IPS DF 19.7 (cell line): ENCODE results near the gene ADGRV1.
A peak's percentile ranks its signal among the peaks of the same experiment; 100 is the strongest.

ENCODE experiments used
- DNase-seq: peaks from one replicate; pipeline ENCODE4 v3.0.0-alpha.2; 2013; ENCODE audit warnings: low read depth, low spot score

The ADGRV1 gene, protein sequence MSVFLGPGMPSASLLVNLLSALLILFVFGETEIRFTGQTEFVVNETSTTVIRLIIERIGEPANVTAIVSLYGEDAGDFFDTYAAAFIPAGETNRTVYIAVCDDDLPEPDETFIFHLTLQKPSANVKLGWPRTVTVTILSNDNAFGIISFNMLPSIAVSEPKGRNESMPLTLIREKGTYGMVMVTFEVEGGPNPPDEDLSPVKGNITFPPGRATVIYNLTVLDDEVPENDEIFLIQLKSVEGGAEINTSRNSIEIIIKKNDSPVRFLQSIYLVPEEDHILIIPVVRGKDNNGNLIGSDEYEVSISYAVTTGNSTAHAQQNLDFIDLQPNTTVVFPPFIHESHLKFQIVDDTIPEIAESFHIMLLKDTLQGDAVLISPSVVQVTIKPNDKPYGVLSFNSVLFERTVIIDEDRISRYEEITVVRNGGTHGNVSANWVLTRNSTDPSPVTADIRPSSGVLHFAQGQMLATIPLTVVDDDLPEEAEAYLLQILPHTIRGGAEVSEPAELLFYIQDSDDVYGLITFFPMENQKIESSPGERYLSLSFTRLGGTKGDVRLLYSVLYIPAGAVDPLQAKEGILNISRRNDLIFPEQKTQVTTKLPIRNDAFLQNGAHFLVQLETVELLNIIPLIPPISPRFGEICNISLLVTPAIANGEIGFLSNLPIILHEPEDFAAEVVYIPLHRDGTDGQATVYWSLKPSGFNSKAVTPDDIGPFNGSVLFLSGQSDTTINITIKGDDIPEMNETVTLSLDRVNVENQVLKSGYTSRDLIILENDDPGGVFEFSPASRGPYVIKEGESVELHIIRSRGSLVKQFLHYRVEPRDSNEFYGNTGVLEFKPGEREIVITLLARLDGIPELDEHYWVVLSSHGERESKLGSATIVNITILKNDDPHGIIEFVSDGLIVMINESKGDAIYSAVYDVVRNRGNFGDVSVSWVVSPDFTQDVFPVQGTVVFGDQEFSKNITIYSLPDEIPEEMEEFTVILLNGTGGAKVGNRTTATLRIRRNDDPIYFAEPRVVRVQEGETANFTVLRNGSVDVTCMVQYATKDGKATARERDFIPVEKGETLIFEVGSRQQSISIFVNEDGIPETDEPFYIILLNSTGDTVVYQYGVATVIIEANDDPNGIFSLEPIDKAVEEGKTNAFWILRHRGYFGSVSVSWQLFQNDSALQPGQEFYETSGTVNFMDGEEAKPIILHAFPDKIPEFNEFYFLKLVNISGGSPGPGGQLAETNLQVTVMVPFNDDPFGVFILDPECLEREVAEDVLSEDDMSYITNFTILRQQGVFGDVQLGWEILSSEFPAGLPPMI (N-terminal part only)

DNA sequence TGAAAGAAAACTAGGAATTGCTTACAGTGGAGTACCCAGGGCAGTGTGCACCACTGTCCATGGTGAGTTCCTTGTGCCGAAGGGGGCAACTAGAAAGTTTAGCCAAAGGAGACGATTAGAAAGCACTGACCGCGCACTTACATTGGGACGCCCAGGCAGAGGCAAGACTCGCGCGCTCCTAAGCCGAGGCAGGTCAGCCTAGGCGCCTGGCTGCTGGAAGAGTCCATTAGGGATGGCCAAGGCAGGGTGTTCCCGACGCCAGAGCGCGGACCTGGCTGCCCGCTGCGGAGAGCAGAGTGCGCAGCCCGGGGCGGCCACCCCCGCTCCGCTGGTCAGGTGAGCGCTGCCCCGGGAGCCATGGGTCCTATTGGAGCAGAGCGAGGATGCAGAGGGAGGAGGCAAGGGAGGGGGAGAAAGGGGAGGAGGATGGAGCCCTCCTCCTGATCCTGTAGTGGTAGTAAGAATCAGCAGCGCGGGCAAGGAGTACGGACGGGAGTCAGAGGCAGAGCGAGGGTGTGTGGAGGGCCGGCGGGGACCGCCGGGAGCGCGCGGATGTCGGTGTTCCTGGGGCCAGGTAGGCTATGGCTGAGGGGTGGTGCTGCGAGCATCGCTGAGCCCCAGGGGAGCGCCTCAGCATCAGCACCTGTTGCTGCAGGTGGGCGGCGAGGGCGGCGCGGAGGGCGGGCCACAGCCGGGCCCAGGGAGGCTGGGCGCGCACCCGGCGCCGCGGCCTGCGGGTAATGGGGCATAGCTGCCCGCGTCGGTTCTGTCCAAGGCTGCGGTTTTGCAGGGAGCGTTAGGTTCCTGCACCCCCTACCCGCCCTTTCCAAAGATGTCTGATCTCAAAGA is at the start of gene ADGRV1:
TSS of gene ADGRV1 (plus strand) at position 454 of the 849 bp plus-strand sequence. CDS start at position 553, 99 bp downstream.
- peak; percentile 99 for DNase-seq

DNA sequence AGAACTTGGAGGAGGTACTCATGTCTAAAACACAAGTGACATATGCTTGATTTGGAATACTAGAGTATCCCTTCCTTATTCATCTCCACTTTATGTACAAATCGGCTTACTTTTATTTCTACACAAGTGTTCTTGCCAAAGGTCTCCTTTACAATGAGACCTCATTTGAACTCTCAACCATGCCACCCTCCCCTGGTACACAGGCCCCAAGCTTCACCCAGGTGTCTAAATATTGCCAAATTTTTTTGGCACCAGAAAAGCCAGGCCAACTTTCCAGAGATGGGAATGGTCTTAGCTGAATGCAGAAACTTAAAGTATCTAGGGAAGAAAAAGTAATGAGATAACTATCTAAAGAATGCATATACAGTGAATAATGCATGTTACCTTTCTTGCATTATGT is 48.2 kb upstream of the ADGRV1 start:
- DNase-seq: no peak

DNA sequence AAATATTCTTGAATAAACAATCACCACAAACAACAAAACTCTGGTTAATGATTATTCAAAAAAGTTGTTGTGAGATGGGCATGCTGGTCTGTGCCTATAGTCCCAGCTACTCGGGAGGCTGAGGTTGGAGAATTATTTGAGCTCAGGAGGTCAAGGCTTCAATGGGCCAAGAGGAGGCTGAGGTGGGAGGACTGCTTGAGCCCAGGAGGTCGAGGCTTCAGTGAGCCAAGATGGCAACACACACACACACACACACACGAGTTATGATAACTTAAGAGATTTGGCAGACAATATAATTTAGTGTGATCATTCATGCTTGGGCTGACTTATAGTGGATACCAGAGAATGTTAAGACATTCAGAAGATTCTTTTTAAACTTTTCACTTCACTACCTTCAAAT is 44.1 kb upstream of the ADGRV1 start:
- no peak for DNase-seq

DNA sequence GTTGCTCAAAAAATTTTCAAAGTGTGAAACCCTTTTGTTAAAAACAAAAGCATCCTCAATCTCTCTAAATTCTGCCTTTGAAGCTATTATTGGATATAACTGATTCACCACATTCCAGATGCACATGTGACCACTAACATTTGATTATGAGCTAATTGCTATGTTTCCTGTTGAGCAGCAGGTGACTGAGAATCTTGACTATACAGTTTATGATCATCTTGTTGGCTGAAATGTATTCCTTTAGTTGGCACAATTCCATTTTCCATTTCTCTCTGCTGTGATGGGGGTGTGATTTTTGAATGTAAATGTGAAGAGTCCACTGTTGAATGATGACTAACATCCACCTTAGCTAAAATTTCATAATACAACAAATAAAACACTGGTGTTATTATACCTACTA is 39.9 kb upstream of the ADGRV1 start:
- no peak for DNase-seq

DNA sequence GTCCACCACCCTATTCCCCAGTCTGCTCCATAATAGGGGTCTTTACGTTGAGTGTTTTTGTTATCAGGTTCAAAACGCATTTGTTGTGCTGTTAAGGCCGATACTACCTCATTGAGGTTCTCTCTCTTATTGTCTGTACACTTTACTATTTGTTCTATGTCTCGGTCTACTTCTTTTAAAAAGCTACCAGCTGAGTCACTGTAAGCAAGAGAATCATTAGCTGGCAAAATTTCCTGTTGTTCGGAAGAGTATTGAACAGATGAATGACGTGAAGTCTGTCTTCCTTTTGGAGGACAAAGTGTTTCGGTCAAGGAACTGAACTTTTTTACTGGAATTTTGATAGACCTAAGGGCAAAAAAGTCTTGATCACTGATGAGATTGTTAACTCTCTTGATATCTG is 39.5 kb upstream of the ADGRV1 start:
- DNase-seq: no peak

DNA sequence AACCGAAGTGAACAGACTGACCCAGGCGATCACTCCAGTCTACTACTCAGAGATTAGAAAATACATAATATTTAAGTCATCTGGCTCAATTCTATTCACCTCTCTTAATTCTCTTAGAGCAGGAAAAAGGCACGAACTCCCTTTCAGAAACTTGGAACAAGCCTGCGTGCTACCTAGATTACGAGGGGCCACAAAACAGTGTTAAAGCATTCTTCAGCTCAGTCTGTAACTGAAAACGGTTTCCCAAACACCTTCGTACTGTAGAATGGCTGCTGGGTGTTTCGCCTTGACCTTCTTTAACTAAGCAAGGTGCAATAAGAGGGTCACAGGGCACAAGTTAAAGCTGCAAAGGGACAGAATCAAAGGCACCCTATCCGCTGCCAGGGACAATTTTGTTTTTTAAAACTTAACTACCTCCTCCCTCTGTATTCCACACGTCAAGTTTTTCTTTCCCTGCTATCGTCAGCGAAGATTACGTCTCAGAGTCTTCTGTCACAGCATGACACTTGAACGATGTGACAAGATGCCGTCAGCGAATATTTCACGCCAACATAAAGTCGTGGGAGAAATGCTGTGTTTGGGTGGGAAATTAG is 29.9 kb upstream of the ADGRV1 start:
- DNase-seq: no peak

DNA sequence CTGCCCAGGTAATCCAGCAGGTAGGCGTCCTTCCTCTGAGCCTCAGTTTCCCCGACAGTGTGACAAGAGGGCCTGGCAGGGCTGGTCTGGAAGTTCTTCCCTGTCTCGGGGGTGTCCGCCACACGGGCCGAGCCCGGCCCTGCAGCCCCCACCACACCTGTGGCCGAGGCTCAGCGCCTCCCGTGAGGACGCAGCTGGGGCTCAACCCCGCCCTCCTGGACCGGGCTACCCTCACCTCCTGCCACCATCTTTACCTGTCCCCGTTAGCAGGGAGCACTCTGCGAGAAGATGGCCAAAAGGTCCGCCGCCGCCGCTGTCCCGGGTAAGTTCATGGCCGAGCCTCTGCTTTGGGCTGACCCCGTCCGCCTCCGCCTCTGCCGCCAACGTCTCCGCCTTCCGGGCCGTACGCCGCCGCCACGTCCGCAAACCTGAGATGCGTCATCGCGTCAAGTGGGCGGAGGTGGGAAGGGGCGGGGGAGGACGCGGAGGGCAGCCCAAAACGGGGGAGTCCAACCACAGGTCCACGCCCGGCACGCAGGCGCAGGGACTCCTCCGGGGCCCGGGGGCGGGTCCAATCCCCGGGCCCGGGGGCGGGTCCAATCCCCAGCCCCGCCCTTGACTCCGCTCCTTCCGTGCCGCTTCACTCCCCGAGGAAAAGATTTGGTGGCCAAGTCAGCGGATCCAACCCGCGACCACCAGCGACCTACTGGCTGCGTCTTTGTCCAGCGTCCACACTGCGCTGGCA is 29.2 kb upstream of the ADGRV1 start, which contains the start of gene LYSMD3:
TSS of gene LYSMD3 (minus strand) at position 391 of the 745 bp plus-strand sequence. CDS start 4,295 bp downstream, outside the sequence.
- peak; percentile 69 for DNase-seq

DNA sequence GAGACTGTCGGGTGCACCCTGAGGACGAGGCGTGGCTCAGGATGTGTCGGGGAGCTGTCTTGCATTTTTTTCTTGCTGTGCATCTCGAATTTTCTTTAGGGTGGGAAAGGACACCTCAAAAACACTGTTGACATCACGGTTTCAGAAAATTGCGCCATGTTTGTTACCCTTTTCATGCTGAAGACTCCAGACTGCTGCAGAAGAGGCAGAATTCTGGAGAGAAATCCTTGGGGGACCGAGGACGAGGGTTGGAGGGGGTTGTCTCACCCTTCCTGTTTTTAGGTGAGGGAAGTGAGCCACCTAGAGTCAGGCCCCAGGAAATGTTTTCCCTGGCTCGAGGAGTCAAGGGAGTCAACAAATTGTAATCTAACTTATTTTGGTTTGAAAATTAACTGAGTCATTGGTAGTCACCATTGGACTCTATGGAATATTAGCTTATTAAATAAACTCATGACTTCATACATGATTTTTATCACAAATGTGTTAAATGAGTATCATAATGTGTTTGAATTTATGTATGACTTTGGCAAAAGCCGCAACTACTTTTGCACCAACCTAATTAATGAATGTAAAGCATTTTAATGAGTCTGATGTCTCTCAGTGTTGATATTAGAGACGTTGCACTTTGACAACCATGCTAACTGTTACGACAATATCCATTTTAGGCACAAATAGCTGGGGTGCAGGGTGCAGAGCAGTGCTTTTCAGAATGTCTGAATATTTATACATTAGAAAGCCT is 28.5 kb upstream of the ADGRV1 start:
- peak; percentile 35 for DNase-seq

DNA sequence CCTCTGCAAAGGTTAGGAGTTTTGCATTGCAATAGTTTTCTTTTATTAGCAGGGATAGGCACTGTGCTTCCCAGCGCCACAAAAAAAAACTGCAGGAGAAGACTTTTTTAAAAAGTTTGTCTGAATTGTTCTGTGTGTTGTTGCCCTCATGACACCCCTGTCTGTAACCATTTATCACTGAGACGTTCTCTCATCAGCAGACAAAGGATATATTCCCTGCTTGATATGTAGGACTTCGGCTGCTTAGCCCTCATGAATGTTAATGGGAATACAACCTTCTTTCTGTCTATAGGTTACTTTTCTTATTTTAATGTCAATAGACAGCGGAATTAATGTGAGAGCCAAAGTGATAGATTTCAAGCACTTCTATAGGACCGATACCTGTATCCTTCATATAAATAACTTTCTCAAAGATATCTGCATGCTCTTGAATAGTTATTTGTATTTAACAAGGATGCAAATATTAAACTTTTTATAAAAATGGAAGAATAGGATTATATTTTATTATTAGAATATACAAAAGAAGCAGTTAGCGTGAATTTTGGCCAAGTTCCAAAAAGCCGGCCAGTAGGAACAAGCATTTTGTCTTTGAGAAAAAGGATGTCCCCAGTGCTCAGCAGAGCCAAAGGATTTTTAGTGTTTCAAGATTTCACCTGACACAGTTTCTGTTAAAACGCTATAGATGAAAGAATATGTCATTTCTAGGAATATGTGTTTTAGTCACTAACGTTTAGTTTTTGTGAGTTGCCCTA is 27.7 kb upstream of the ADGRV1 start:
- DNase-seq: no peak

DNA sequence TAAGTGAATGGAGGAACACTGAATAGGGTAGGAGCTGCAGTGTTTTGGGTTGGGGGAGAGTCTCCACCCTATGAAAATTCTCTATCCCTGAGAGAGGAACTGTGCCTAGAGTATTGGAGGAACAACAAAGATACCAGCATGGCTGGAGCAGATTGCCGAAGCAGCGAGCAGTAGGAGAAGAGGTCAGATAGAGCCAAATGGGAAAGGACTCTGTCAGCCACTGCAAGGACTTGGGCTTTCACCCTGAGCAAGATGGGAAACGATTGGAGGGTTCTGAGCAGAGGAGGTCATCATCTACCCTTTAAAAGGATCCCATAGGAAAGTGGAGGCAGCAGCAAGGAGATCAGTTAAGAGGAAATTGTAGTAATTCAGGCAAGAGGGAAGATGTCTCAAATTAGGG is 24.8 kb upstream of the ADGRV1 start:
- DNase-seq: no peak

DNA sequence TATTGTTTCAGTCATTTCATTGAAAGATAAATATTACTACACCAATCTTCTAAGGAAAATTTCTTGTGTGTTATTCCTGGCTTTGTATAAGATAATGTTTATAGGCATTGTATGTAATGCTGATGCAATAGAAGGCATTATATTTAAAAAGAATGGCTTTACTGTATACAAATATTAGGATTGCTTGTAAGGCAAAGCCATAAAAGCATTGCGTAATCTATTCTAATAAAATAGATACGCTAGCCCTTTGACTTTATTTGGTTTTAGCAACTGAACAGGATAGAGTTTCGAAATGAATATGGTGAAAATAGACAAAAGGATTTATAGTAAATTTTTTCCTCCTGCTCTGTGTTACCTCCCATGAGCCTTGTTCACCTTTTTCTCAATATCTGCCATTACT is 23.7 kb upstream of the ADGRV1 start:
- DNase-seq: no peak

DNA sequence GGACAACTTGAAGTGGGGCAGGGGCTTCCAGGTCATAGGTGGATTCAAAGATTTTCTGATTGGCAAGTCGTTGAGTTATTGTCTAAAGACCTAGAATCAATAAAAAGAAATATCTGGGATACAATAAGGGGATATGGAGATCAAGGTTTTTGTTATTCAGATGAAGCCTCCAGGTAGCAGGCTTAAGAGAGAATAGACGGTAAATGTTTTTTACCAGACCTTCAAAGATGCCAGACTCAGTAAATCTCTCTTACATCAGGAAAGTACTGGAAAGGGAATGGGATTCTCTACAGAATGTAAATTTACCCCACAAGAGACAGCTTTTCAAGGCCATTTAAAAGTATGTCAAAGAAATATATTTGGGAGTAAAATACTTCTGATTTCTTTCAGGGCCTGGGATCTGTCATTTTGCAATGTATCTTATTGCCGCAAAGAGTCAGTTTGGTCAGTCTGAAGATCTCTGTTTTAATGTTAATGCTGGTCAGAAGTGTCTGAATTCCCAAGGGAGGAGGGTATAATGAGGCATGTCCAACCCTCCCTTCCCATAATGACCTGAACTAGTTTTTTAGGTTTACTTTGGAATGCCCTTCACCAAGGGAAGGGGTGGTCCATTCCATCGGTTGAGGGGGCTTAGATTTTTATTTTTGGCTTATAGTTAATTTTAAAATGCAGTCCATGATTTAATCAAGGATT is 15.6 kb upstream of the ADGRV1 start:
- DNase-seq: no peak

DNA sequence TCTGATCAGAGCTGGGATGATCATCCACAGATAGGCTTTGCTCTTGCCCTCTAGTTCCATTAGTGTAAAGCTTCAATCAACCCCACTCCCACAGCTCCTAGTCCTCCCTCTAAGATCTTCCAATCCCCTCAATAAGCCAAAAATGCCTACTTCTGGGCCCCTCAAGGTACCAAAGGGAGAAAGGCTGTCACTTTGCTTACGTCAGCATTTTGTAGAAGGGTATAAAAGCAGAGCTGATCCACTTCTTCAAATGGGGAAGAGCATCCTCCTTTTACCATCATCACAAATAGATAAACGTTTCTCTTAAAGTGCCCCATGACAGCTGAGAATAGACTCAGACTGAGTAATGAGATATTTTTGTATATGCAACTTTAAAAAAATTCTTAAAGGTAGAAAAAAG is 13.1 kb upstream of the ADGRV1 start:
- no peak for DNase-seq

DNA sequence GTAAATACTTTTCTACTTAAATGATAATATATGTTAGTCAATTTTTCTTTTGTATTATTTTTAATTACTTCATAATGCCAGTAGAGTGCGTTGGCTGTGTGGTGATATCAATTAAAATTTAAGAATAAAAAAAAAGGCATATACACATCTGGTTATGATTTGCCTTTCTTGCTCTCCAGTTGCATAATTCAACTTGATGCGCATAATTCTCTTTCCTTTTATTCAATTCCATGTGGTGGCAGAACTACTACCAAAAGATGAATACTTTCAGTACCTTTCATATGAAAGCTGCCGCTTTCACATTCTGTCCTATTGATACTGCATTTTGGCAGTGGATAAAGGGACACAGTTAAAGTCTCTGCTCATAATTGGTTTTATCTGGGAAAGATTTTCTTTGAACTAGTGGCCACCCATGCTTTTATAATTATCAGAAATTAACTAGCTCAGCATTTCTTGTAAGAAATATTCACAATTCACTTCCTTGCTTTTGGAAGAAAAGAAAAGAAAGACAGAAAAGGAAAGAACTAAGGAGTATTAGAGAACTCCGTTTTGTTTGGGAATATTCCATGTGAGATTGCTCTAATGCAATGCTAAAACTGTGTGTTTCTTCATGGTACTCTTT is 12.3 kb upstream of the ADGRV1 start:
- DNase-seq: no peak

DNA sequence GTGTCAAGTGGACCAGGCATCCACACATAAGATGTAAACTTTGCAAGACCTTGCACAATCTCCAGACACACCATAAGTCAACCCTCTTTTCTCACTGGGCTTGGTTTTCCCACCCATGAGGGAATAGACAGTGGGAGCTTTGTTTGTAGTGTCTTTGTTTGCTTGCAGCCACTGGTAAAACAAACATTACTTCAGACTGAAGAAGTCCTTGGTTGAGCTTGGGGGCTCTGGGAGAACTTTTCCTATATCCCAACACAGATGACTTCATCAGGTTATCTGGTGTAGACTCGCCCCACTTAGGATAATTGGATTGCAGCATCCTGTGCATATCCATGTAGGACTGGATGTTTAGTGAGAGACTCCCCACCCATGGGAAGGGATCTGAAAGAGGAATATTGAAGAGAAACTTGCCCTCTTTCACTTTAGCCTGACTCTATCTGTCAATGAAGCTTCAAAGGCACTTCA is 11.5 kb upstream of the ADGRV1 start:
- DNase-seq: no peak

DNA sequence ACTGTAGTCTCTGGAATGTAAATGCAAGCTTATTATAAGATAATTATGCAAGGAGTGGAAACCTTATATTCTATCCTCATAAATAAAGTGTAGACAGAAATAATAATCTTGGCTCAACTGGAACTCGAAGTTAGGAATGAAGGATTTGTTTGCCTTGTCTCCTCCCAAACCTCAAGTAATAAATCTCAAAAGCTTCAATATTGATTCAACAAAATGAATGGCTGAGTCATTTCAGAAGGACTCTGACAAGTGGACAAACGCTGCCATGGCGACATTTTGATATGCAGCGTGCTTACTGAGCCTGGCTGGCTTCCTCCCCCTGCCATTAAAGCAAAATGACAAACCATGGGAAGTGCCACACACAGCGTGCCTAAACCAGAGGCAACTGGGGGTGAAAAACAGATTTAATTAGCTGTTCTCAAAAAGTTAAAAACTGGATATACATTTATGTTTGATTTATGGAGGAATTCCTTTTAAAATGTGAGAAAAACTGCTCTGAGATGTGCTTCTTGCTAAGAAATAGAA is 10.5 kb upstream of the ADGRV1 start:
- no peak for DNase-seq

DNA sequence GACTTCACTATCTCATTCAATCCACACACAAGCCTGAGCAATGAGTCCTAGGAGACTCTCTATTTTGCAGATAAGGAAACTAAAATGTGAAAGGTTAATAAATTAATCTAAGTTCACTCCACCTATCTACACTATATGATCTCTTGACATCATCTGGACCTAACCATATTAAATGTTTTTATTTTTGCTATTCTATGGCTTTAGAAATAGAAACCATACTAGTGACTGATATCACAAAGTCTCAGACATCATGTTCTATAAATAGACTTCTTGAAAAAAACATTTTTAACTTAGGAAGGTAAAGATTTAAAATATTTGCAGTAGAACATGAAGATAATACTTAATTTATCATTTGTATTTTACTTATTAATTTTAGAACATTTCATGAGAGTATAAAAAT is 9.4 kb upstream of the ADGRV1 start:
- no peak for DNase-seq
